Measurements from ENCODE around the gene SPRYD3. TPM values are rescaled to one million over a fixed set of nuclear protein-coding genes. Genes with fewer than 3 reads are reported as not detected.

Gene SPRYD3
- total RNA-seq, 1 donor from 2014 or later: 32.3 TPM

GRCh38 chr12:53102883-53103807 lies 24.0 kb upstream of the SPRYD3 start, which contains the start of gene SOAT2:
SOAT2 (plus strand) TSS chr12:53103486; CDS start chr12:53103578, 92 bp downstream.
- no peak for DNase-seq (ENCODE audit: low read depth)
- no peaks in the 10 kb centered on the region for H3K27me3 ChIP-seq (ENCODE audit: control insufficient read depth, insufficient read depth, low read length)
- H3K36me3 ChIP-seq (ENCODE audit: control insufficient read depth, insufficient read depth, low read length): no peaks in the 10 kb centered on the region
- TF ChIP-seq CTCF (IDR thresholded peaks at IDR 0.05; ENCODE audit: insufficient read depth, low read length, poor library complexity, severe bottlenecking): no peak
- H3K4me3 ChIP-seq (ENCODE audit: low read depth, low read length): no peak within 1 kb of the TSS

DNA sequence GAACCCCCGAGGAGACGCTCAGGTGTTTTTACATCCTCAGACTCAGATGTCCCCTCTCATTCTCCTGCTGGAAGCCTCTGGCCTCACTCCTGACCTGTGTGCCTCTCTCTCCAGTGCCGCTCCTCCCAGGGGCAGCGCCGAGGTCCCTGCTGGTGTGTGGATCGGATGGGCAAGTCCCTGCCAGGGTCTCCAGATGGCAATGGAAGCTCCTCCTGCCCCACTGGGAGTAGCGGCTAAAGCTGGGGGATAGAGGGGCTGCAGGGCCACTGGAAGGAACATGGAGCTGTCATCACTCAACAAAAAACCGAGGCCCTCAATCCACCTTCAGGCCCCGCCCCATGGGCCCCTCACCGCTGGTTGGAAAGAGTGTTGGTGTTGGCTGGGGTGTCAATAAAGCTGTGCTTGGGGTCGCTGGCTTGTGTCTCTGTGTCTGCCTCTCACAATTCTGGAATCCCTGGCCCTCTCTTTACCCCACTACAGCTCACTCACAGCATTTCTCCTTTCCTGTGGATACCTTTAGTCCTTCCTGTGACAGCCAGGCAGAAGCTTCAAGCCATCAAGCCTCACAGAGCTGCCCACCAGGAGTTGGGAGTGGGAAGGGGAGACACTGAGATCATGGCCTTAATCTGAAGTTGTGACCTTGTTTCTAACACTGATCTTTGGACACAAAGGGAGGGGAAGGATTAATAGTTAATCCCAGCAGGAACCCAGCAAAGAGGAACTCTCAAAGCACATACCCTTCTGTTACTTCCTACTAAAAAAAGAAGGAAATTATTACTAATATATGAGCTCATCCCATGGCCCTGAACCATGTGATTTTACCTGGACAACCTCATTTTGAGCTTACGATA lies 23.0 kb upstream of the SPRYD3 start:
- Histone ChIP-seq H3K27me3 (ENCODE audit: control insufficient read depth, insufficient read depth, low read length) (no peaks in the 10 kb centered on the region), H3K4me3 (ENCODE audit: low read depth, low read length) (no peak overlapping the region), H3K36me3 (ENCODE audit: control insufficient read depth, insufficient read depth, low read length) (no peaks in the 10 kb centered on the region)
- DNase-seq (ENCODE audit: low read depth): no peak
- TF ChIP-seq CTCF (IDR thresholded peaks at IDR 0.05; ENCODE audit: insufficient read depth, low read length, poor library complexity, severe bottlenecking): no peak

DNA sequence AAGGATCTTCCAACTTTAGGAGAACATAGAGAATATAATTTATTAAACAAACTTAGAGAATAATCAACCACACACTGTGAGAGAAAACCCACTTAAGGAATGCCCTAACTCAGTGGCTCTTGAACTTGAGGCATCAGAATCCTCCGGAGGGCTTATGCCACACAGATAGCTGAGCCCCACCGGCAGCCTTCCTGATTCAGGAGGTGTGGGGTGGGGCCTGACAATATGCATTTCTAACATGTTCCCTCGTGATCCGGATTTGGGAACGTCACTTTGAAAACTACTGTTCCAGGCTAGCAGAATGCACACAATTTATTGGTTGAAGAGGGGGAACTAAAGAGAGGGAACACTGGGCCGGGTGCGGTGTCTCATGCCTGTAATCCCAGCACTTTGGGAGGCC lies 22.1 kb upstream of the SPRYD3 start:
- no peaks in the 10 kb centered on the region for H3K27me3 ChIP-seq (ENCODE audit: control insufficient read depth, insufficient read depth, low read length)
- TF ChIP-seq CTCF (IDR thresholded peaks at IDR 0.05; ENCODE audit: insufficient read depth, low read length, poor library complexity, severe bottlenecking): no peak
- no peak overlapping the region for H3K4me3 ChIP-seq (ENCODE audit: low read depth, low read length)
- H3K36me3 ChIP-seq (ENCODE audit: control insufficient read depth, insufficient read depth, low read length): no peaks in the 10 kb centered on the region
- DNase-seq (ENCODE audit: low read depth): no peak

DNA sequence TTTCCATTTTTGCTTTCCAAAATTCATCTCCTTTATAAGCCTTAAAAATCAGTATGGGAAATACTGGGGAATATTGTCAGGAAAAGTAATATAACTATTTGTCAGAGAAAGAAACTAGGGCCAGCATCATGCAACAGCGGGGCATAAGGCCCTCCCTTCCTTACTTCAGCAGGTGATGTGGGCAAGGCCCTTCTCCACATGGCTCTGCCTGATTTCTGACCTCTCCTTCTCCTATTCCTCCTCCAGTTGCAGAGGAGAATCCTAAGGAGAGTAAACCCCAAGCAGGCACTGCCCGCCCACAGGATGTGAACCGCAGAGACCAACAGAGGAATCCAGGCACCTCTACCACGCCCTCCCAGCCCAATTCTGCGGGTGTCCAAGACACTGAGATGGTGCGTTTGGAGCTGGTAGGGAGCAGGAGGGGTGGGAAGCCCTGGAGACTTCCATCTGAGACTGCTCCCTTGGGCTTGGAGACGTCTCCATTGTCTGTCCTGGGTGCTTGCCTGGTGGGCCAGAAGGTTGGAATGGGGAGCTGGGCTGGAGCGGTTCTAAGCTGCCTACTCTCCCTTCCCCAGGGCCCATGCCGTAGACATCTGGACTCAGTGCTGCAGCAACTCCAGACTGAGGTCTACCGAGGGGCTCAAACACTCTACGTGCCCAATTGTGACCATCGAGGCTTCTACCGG lies 21.4 kb upstream of the SPRYD3 start:
- no peaks in the 10 kb centered on the region for H3K36me3 ChIP-seq (ENCODE audit: control insufficient read depth, insufficient read depth, low read length)
- no peak for DNase-seq (ENCODE audit: low read depth)
- no peaks in the 10 kb centered on the region for H3K27me3 ChIP-seq (ENCODE audit: control insufficient read depth, insufficient read depth, low read length)
- TF ChIP-seq CTCF (IDR thresholded peaks at IDR 0.05; ENCODE audit: insufficient read depth, low read length, poor library complexity, severe bottlenecking): no peak
- H3K4me3 ChIP-seq (ENCODE audit: low read depth, low read length): no peak overlapping the region

DNA sequence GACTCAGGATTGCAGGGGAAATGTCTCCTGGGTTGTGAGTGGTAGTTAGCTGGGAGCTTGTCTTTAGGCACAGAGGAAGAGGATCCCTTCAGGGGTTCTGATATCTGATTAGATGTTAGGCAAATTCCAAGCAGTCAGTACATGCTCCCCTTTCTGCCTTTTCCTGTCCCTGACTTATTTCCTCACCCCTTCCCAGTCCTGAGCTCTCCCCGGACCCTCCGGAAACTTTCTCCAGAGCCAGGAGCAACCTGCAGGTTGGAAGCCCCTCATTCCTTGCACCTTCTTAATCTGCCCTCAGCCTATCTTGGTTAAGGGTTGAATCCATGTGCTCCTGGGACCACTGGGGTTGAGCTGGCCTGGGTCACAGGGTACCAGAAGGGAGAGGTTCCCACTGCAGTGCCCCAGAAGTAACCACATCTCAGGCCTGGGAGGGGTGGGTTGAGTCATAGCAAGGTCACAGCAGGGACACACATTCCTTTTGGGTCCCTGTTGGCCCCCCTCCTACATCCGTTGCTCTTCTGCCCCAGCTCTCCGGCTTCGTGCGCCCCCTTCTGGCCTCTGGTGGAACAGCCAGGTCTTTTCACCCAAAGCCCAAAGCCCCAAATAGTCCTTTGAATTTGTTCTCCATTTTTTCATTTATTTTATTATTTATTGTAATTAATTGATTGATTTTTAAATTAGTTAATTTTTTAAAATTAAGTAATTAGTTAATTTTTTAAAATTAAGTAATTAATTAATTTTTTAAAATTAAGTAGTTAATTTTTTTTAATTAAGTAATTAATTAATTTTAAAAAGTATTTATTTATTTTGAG lies 20.1 kb upstream of the SPRYD3 start:
- no peak overlapping the region for H3K4me3 ChIP-seq (ENCODE audit: low read depth, low read length)
- H3K27me3 ChIP-seq (ENCODE audit: control insufficient read depth, insufficient read depth, low read length): no peaks in the 10 kb centered on the region

More for the DNA sequence above, 20.1 kb upstream of the SPRYD3 start:
- peak; percentile 98 for TF ChIP-seq CTCF (IDR thresholded peaks at IDR 0.05; ENCODE audit: insufficient read depth, low read length, poor library complexity, severe bottlenecking)
- H3K36me3 ChIP-seq (ENCODE audit: control insufficient read depth, insufficient read depth, low read length): no peaks in the 10 kb centered on the region
- DNase-seq (ENCODE audit: low read depth): peak; percentile 76

All from kidney epithelial cell (primary cell).